ENCODE data around the gene ASS1.
A peak's percentile ranks its signal among the peaks of the same experiment; 100 is the strongest.

The ASS1 gene

GRCh38 chr9:130451004-130451390, 6.2 kb downstream of the ASS1 start:
- no peak for DNase-seq
- H3K27ac Mint-ChIP-seq, result no peak overlapping the region
- H3K4me1 Mint-ChIP-seq (ENCODE audit: low read depth), result peaks cover 7% of the 10 kb centered on the region
- no peaks in the 10 kb centered on the region for H3K36me3 Mint-ChIP-seq (ENCODE audit: low read depth)
- H3K4me3 Mint-ChIP-seq, result no peak overlapping the region
- H3K9me3 Mint-ChIP-seq, result no peaks in the 10 kb centered on the region
- H3K27me3 Mint-ChIP-seq, result peaks cover 56% of the 10 kb centered on the region

- DNase-seq, result no peak
- H3K4me3 Mint-ChIP-seq, result no peak overlapping the region
- H3K4me1 Mint-ChIP-seq (ENCODE audit: low read depth), result peaks cover 7% of the 10 kb centered on the region
- H3K27ac Mint-ChIP-seq, result no peak overlapping the region
- peaks cover 49% of the 10 kb centered on the region for H3K27me3 Mint-ChIP-seq
- H3K9me3 Mint-ChIP-seq, result no peaks in the 10 kb centered on the region
- H3K36me3 Mint-ChIP-seq (ENCODE audit: low read depth), result no peaks in the 10 kb centered on the region
Observed at GRCh38 chr9:130451509-130452388, 7.0 kb downstream of the ASS1 start.

GRCh38 chr9:130452835-130453234, 8.1 kb downstream of the ASS1 start:
- H3K9me3 Mint-ChIP-seq, result no peaks in the 10 kb centered on the region
- no peak overlapping the region for H3K27ac Mint-ChIP-seq
- H3K36me3 Mint-ChIP-seq (ENCODE audit: low read depth), result no peaks in the 10 kb centered on the region
- H3K4me1 Mint-ChIP-seq (ENCODE audit: low read depth), result peaks cover 4% of the 10 kb centered on the region
- H3K4me3 Mint-ChIP-seq, result no peak overlapping the region
- H3K27me3 Mint-ChIP-seq, result peaks cover 38% of the 10 kb centered on the region
- DNase-seq, result no peak

- no peak for DNase-seq
- H3K9me3 Mint-ChIP-seq, result no peaks in the 10 kb centered on the region
- no peaks in the 10 kb centered on the region for H3K36me3 Mint-ChIP-seq (ENCODE audit: low read depth)
- no peaks in the 10 kb centered on the region for H3K4me1 Mint-ChIP-seq (ENCODE audit: low read depth)
- no peak overlapping the region for H3K4me3 Mint-ChIP-seq
- H3K27me3 Mint-ChIP-seq, result peaks cover 35% of the 10 kb centered on the region
- H3K27ac Mint-ChIP-seq, result no peak overlapping the region
Observed at GRCh38 chr9:130453487-130453886, 8.7 kb downstream of the ASS1 start.

GRCh38 chr9:130454096-130454811, 9.5 kb downstream of the ASS1 start:
- Mint-ChIP-seq H3K4me1 (ENCODE audit: low read depth) (no peaks in the 10 kb centered on the region), H3K9me3 (no peaks in the 10 kb centered on the region), H3K27me3 (peaks cover 31% of the 10 kb centered on the region), H3K4me3 (no peak overlapping the region), H3K36me3 (ENCODE audit: low read depth) (no peaks in the 10 kb centered on the region), H3K27ac (no peak overlapping the region)
- DNase-seq, result no peak

GRCh38 chr9:130454812-130455325, 10.1 kb downstream of the ASS1 start:
- no peak for DNase-seq
- no peaks in the 10 kb centered on the region for H3K36me3 Mint-ChIP-seq (ENCODE audit: low read depth)
- no peaks in the 10 kb centered on the region for H3K4me1 Mint-ChIP-seq (ENCODE audit: low read depth)
- H3K27ac Mint-ChIP-seq, result no peak overlapping the region
- no peaks in the 10 kb centered on the region for H3K9me3 Mint-ChIP-seq
- peaks cover 28% of the 10 kb centered on the region for H3K27me3 Mint-ChIP-seq
- no peak overlapping the region for H3K4me3 Mint-ChIP-seq

- Mint-ChIP-seq H3K4me3 (no peak overlapping the region), H3K27me3 (peaks cover 30% of the 10 kb centered on the region), H3K36me3 (ENCODE audit: low read depth) (no peaks in the 10 kb centered on the region), H3K9me3 (no peaks in the 10 kb centered on the region), H3K4me1 (ENCODE audit: low read depth) (no peaks in the 10 kb centered on the region), H3K27ac (no peak overlapping the region)
- no peak for DNase-seq
Observed at GRCh38 chr9:130458027-130458803, 13.5 kb downstream of the ASS1 start.

GRCh38 chr9:130458804-130459067, 14.0 kb downstream of the ASS1 start:
- no peaks in the 10 kb centered on the region for H3K36me3 Mint-ChIP-seq (ENCODE audit: low read depth)
- no peaks in the 10 kb centered on the region for H3K4me1 Mint-ChIP-seq (ENCODE audit: low read depth)
- H3K27me3 Mint-ChIP-seq, result peaks cover 31% of the 10 kb centered on the region
- no peak for DNase-seq
- no peaks in the 10 kb centered on the region for H3K9me3 Mint-ChIP-seq
- H3K4me3 Mint-ChIP-seq, result no peak overlapping the region
- H3K27ac Mint-ChIP-seq, result no peak overlapping the region

- H3K4me1 Mint-ChIP-seq (ENCODE audit: low read depth), result no peaks in the 10 kb centered on the region
- no peaks in the 10 kb centered on the region for H3K9me3 Mint-ChIP-seq
- no peak for DNase-seq
- H3K27me3 Mint-ChIP-seq, result peaks cover 35% of the 10 kb centered on the region
- H3K4me3 Mint-ChIP-seq, result no peak overlapping the region
- H3K36me3 Mint-ChIP-seq (ENCODE audit: low read depth), result no peaks in the 10 kb centered on the region
- no peak overlapping the region for H3K27ac Mint-ChIP-seq
Observed at GRCh38 chr9:130459151-130459550, 14.4 kb downstream of the ASS1 start.

GRCh38 chr9:130459941-130460669, 15.3 kb downstream of the ASS1 start:
- Mint-ChIP-seq H3K27ac (no peak overlapping the region), H3K9me3 (no peaks in the 10 kb centered on the region), H3K36me3 (ENCODE audit: low read depth) (no peaks in the 10 kb centered on the region), H3K27me3 (peaks cover 37% of the 10 kb centered on the region), H3K4me3 (no peak overlapping the region), H3K4me1 (ENCODE audit: low read depth) (no peaks in the 10 kb centered on the region)
- no peak for DNase-seq

GRCh38 chr9:130461218-130461630, 16.5 kb downstream of the ASS1 start:
- H3K4me1 Mint-ChIP-seq (ENCODE audit: low read depth), result no peaks in the 10 kb centered on the region
- no peak overlapping the region for H3K27ac Mint-ChIP-seq
- peak; percentile 85 for DNase-seq
- H3K4me3 Mint-ChIP-seq, result no peak overlapping the region
- no peaks in the 10 kb centered on the region for H3K9me3 Mint-ChIP-seq
- H3K36me3 Mint-ChIP-seq (ENCODE audit: low read depth), result no peaks in the 10 kb centered on the region
- H3K27me3 Mint-ChIP-seq, result peaks cover 43% of the 10 kb centered on the region

- H3K9me3 Mint-ChIP-seq, result no peaks in the 10 kb centered on the region
- H3K27ac Mint-ChIP-seq, result no peak overlapping the region
- H3K36me3 Mint-ChIP-seq (ENCODE audit: low read depth), result no peaks in the 10 kb centered on the region
- no peaks in the 10 kb centered on the region for H3K4me1 Mint-ChIP-seq (ENCODE audit: low read depth)
- H3K4me3 Mint-ChIP-seq, result no peak overlapping the region
- peaks cover 48% of the 10 kb centered on the region for H3K27me3 Mint-ChIP-seq
- no peak for DNase-seq
Observed at GRCh38 chr9:130461731-130462130, 17.0 kb downstream of the ASS1 start.

- Mint-ChIP-seq H3K4me1 (ENCODE audit: low read depth) (no peaks in the 10 kb centered on the region), H3K27ac (no peak overlapping the region), H3K4me3 (no peak overlapping the region), H3K9me3 (no peaks in the 10 kb centered on the region), H3K36me3 (ENCODE audit: low read depth) (no peaks in the 10 kb centered on the region), H3K27me3 (peaks cover 60% of the 10 kb centered on the region)
- no peak for DNase-seq
Observed at GRCh38 chr9:130462685-130463540, 18.2 kb downstream of the ASS1 start.
